ENCODE data around the gene GRK4.

The GRK4 gene

GRCh38 chr4:2963966-2964471, 648 bp downstream of the GRK4 start:
- peak overlapping the region; percentile 87 for H3K4me3 ChIP-seq (replicated peaks; ENCODE audit: low read depth, low read length)
- no peaks in the 10 kb centered on the region for H3K27me3 ChIP-seq (replicated peaks; ENCODE audit: control insufficient read depth, insufficient read depth, low read length)
- peaks cover 3% of the 10 kb centered on the region for H3K36me3 ChIP-seq (ENCODE audit: control insufficient read depth, insufficient read depth, low read length)
- DNase-seq (ENCODE audit: extremely low read depth, insufficient read length): no peak
- no peak for TF ChIP-seq CTCF (IDR thresholded peaks at IDR 0.05; ENCODE audit: insufficient read depth, low read length, poor library complexity, severe bottlenecking)

DNA sequence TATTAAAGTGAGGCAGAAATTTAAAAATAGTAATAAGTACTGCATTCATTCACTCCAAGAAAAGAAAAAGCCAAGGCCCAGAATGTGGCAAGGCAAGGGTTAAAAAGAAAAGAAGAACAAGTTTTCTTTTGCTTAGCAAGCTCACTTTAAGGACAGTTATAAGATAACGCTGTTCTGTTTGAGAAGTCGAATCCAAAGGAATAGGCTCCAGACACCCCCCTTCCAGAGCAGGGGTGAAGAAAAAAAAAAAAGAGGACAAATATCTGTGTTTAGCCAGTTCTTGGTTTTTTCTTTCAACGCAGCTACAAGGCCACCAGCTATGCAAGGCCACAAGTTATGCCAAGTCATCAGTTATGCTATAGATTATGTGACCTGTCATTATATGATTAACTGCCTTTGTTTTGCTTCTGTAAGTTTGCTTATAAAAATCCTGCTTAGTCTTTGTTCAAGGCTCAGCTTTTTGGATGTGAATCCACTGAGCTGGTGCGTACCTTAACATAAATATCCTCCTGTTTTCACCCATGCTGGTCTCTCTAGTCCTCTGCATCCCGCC, 1.4 kb downstream of the GRK4 start:
- TF ChIP-seq CTCF (IDR thresholded peaks at IDR 0.05; ENCODE audit: insufficient read depth, low read length, poor library complexity, severe bottlenecking): no peak
- DNase-seq (ENCODE audit: extremely low read depth, insufficient read length): no peak
- Histone ChIP-seq H3K27me3 (replicated peaks; ENCODE audit: control insufficient read depth, insufficient read depth, low read length) (no peaks in the 10 kb centered on the region), H3K36me3 (ENCODE audit: control insufficient read depth, insufficient read depth, low read length) (peaks cover 3% of the 10 kb centered on the region), H3K4me3 (replicated peaks; ENCODE audit: low read depth, low read length) (no peak overlapping the region)

GRCh38 chr4:2965262-2965661, 1.9 kb downstream of the GRK4 start:
- no peaks in the 10 kb centered on the region for H3K27me3 ChIP-seq (replicated peaks; ENCODE audit: control insufficient read depth, insufficient read depth, low read length)
- no peak overlapping the region for H3K4me3 ChIP-seq (replicated peaks; ENCODE audit: low read depth, low read length)
- TF ChIP-seq CTCF (IDR thresholded peaks at IDR 0.05; ENCODE audit: insufficient read depth, low read length, poor library complexity, severe bottlenecking): no peak
- H3K36me3 ChIP-seq (ENCODE audit: control insufficient read depth, insufficient read depth, low read length): peaks cover 3% of the 10 kb centered on the region
- DNase-seq (ENCODE audit: extremely low read depth, insufficient read length): no peak

- H3K36me3 ChIP-seq (ENCODE audit: control insufficient read depth, insufficient read depth, low read length): no peaks in the 10 kb centered on the region
- no peaks in the 10 kb centered on the region for H3K27me3 ChIP-seq (replicated peaks; ENCODE audit: control insufficient read depth, insufficient read depth, low read length)
- no peak for TF ChIP-seq CTCF (IDR thresholded peaks at IDR 0.05; ENCODE audit: insufficient read depth, low read length, poor library complexity, severe bottlenecking)
- no peak overlapping the region for H3K4me3 ChIP-seq (replicated peaks; ENCODE audit: low read depth, low read length)
- DNase-seq (ENCODE audit: extremely low read depth, insufficient read length): no peak
Observed at GRCh38 chr4:2968381-2968780, 5.0 kb downstream of the GRK4 start.

- no peak for DNase-seq (ENCODE audit: extremely low read depth, insufficient read length)
- TF ChIP-seq CTCF (IDR thresholded peaks at IDR 0.05; ENCODE audit: insufficient read depth, low read length, poor library complexity, severe bottlenecking): no peak
- no peak overlapping the region for H3K4me3 ChIP-seq (replicated peaks; ENCODE audit: low read depth, low read length)
- no peaks in the 10 kb centered on the region for H3K27me3 ChIP-seq (replicated peaks; ENCODE audit: control insufficient read depth, insufficient read depth, low read length)
- H3K36me3 ChIP-seq (ENCODE audit: control insufficient read depth, insufficient read depth, low read length): no peaks in the 10 kb centered on the region
Observed at GRCh38 chr4:2971275-2971674, 7.9 kb downstream of the GRK4 start.
